ENCODE results near the gene PRAMEF8.
"Not testable (repeated sequence)": the region's sequence is repeated elsewhere in the genome, so short reads cannot be mapped to it uniquely, and the experiment has no call there.

DNA sequence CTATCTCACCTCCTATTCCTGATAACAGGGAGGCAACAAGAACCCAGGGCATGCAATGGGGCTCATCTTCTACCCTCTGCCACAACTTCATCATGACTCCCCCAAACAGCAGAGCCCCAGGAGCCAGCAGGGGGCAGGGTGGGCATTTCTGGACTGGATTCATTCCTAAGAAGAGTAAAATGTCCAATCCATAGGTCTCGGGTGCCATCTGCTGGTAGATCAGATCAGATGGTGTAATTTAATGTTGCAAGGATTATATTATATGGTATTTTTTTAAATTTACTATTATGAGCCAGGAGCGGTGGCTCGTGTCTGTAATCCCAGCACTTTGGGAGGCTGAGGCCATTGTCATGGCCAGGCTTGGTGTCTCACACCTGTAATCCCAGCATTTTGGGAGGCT is 19.8 kb downstream of the PRAMEF8 start:
- TF ChIP-seq EP300, POLR2A (IDR thresholded peaks at IDR 0.05): not testable (repeated sequence)
- TF ChIP-seq, protein P1, sequence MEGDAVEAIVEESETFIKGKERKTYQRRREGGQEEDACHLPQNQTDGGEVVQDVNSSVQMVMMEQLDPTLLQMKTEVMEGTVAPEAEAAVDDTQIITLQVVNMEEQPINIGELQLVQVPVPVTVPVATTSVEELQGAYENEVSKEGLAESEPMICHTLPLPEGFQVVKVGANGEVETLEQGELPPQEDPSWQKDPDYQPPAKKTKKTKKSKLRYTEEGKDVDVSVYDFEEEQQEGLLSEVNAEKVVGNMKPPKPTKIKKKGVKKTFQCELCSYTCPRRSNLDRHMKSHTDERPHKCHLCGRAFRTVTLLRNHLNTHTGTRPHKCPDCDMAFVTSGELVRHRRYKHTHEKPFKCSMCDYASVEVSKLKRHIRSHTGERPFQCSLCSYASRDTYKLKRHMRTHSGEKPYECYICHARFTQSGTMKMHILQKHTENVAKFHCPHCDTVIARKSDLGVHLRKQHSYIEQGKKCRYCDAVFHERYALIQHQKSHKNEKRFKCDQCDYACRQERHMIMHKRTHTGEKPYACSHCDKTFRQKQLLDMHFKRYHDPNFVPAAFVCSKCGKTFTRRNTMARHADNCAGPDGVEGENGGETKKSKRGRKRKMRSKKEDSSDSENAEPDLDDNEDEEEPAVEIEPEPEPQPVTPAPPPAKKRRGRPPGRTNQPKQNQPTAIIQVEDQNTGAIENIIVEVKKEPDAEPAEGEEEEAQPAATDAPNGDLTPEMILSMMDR (IDR thresholded peaks at IDR 0.05) = not testable (repeated sequence)

All from tibial nerve (tissue), 4 donors.